ENCODE data around the gene DOCK4.

DOCK4 gene

DNA sequence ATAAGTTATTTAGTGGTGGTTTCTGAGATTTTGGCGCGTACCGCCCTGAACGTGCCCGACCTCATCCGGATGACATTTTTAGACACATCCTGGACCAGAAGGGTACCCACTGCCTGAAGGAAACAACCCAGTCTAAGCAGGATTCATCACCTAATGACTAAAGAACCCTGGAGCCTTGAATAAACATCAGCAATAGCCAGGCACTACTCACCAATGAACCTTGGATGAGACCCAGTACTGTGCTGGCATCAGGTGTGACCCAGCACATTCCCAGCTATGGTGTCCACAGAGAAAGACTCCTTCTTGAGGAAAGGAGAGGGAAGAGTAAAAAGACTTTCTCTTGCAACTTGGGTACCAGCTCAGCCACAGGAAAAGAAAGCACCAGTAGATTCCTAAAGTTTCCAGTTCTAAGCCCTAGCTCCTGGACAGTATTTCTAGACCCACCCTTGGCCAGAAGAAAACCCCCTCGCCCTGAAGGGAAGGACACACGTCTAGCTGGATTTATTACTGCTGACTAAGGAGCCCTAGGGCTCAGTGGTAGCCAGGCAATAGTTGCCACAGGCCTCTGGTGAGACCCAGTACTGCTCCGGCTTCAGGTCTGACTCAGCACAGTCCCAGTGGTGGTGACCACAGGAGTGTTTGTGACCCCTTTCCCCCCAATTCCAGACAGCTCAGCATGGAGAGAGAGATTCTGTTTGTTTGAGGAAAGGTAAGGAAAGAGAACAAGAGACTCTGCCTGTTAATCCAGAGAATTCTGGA lies 32.8 kb upstream of the DOCK4 start:
- no peak overlapping the region for H2AFZ ChIP-seq (ENCODE audit: low read depth)
- H3K36me3 ChIP-seq (ENCODE audit: insufficient read depth), result no peaks in the 10 kb centered on the region
- TF ChIP-seq, protein P1, sequence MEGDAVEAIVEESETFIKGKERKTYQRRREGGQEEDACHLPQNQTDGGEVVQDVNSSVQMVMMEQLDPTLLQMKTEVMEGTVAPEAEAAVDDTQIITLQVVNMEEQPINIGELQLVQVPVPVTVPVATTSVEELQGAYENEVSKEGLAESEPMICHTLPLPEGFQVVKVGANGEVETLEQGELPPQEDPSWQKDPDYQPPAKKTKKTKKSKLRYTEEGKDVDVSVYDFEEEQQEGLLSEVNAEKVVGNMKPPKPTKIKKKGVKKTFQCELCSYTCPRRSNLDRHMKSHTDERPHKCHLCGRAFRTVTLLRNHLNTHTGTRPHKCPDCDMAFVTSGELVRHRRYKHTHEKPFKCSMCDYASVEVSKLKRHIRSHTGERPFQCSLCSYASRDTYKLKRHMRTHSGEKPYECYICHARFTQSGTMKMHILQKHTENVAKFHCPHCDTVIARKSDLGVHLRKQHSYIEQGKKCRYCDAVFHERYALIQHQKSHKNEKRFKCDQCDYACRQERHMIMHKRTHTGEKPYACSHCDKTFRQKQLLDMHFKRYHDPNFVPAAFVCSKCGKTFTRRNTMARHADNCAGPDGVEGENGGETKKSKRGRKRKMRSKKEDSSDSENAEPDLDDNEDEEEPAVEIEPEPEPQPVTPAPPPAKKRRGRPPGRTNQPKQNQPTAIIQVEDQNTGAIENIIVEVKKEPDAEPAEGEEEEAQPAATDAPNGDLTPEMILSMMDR (conservative IDR thresholded peaks at IDR 0.05; ENCODE audit: low read depth, low read length), result no peak
- H3K9ac ChIP-seq, result no peak overlapping the region
- no peak overlapping the region for H3K27ac ChIP-seq
- no peaks in the 10 kb centered on the region for H3K79me2 ChIP-seq (ENCODE audit: insufficient read depth, low read depth)
- peaks cover 23% of the 10 kb centered on the region for H3K4me1 ChIP-seq (ENCODE audit: low read depth, poor library complexity, severe bottlenecking)
- no peak overlapping the region for H3K4me2 ChIP-seq
- no peak overlapping the region for H3K4me3 ChIP-seq (IDR thresholded peaks at IDR 0.05; ENCODE audit: insufficient read depth, low read depth, low read length)
- H3K27me3 ChIP-seq (ENCODE audit: insufficient read depth, low read depth), result no peaks in the 10 kb centered on the region
- no peaks in the 10 kb centered on the region for H4K20me1 ChIP-seq (ENCODE audit: insufficient read depth)

DNA sequence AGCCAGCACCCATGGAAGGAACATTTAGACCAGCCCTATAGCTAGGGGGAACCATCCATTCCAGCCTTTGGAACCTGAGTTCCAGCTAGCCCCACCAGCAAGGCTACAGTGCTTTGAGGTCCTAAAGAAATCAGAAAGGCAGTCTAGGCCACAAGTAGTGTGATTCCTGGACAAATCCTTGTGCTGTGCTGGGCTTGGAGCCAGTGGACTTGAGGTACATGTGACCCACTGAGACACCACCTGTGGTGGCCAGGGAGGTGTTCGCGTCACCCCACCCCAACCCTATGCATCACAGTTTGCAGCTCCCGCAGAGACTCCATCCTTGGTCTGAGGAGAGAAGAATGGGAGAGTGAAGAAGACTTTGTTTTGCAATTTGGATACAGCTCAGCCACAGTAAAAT lies 32.1 kb upstream of the DOCK4 start:
- Histone ChIP-seq H3K27me3 (ENCODE audit: insufficient read depth, low read depth) (no peaks in the 10 kb centered on the region), H4K20me1 (ENCODE audit: insufficient read depth) (no peaks in the 10 kb centered on the region), H3K4me1 (ENCODE audit: low read depth, poor library complexity, severe bottlenecking) (peaks cover 28% of the 10 kb centered on the region), H2AFZ (ENCODE audit: low read depth) (no peak overlapping the region), H3K27ac (no peak overlapping the region), H3K4me3 (IDR thresholded peaks at IDR 0.05; ENCODE audit: insufficient read depth, low read depth, low read length) (no peak overlapping the region), H3K9ac (no peak overlapping the region), H3K36me3 (ENCODE audit: insufficient read depth) (no peaks in the 10 kb centered on the region), H3K4me2 (no peak overlapping the region), H3K79me2 (ENCODE audit: insufficient read depth, low read depth) (no peaks in the 10 kb centered on the region)
- TF ChIP-seq, protein P1 (conservative IDR thresholded peaks at IDR 0.05; ENCODE audit: low read depth, low read length), result no peak

DNA sequence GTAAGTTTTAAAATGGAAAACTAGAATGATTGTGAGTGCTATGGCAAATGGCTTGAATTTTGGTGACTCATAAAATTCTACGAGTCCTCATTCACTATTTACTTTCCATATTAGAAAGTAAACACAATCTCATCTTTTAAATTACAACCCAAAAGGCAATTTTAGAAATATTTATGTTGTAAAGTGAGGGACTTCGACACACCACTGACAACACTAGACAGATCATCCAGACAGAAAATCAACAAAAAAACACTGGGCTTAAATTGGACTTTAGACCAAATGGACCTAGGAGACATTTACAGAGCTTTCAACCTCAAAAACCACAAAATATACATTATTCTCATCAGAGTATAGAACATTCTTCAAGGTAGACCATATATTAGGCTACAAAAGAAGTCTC lies 30.4 kb upstream of the DOCK4 start:
- Histone ChIP-seq H3K4me2 (no peak overlapping the region), H3K36me3 (ENCODE audit: insufficient read depth) (no peaks in the 10 kb centered on the region), H3K79me2 (ENCODE audit: insufficient read depth, low read depth) (no peaks in the 10 kb centered on the region), H3K4me3 (IDR thresholded peaks at IDR 0.05; ENCODE audit: insufficient read depth, low read depth, low read length) (no peak overlapping the region), H3K4me1 (ENCODE audit: low read depth, poor library complexity, severe bottlenecking) (peaks cover 28% of the 10 kb centered on the region), H3K27ac (no peak overlapping the region), H3K9ac (no peak overlapping the region), H4K20me1 (ENCODE audit: insufficient read depth) (no peaks in the 10 kb centered on the region), H3K27me3 (ENCODE audit: insufficient read depth, low read depth) (no peaks in the 10 kb centered on the region), H2AFZ (ENCODE audit: low read depth) (no peak overlapping the region)
- TF ChIP-seq, protein P1 (conservative IDR thresholded peaks at IDR 0.05; ENCODE audit: low read depth, low read length), result no peak

DNA sequence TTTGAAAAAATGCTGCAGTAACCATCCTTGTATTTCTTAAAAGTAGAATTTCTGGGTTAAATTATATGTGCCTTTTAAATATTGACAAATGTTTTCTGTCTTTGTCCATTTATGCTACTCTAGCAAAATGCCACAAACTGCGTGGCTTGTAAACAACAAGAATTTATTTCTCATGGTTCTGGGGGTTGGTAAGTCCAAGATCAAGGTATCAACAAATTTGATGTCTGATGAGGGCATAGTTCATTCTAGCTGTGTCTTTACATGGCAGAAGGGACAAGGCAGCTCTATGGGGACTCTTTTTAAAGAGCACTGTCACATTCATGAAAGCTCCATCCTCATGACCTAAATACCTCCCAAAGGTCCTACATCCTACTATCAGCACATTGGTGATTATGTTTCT lies 27.9 kb upstream of the DOCK4 start:
- no peak overlapping the region for H3K9ac ChIP-seq
- no peak overlapping the region for H3K4me3 ChIP-seq (IDR thresholded peaks at IDR 0.05; ENCODE audit: insufficient read depth, low read depth, low read length)
- no peaks in the 10 kb centered on the region for H3K79me2 ChIP-seq (ENCODE audit: insufficient read depth, low read depth)
- no peaks in the 10 kb centered on the region for H3K36me3 ChIP-seq (ENCODE audit: insufficient read depth)
- TF ChIP-seq, protein P1 (conservative IDR thresholded peaks at IDR 0.05; ENCODE audit: low read depth, low read length), result no peak
- H3K4me1 ChIP-seq (ENCODE audit: low read depth, poor library complexity, severe bottlenecking), result peaks cover 25% of the 10 kb centered on the region
- no peak overlapping the region for H2AFZ ChIP-seq (ENCODE audit: low read depth)
- no peaks in the 10 kb centered on the region for H4K20me1 ChIP-seq (ENCODE audit: insufficient read depth)
- no peaks in the 10 kb centered on the region for H3K27me3 ChIP-seq (ENCODE audit: insufficient read depth, low read depth)
- no peak overlapping the region for H3K27ac ChIP-seq
- no peak overlapping the region for H3K4me2 ChIP-seq

Data from KMS-11 (cell line).